GM21447 (cell line): ENCODE measurements around the gene ABCC8.
A peak's percentile ranks its signal among the peaks of the same experiment; 100 is the strongest.

Source experiments
- ATAC-seq: cut with Tn5 transposase; IDR thresholded peaks from one replicate; pipeline ENCODE4 v1.9.1; 2021; ENCODE audit not compliant: unreplicated experiment

The ABCC8 gene

GRCh38 chr11:17406082-17406817 is 70.4 kb downstream of the ABCC8 start:
- ATAC-seq = no peak

- peak; percentile 51 for ATAC-seq
Observed at GRCh38 chr11:17405232-17406005, 71.2 kb downstream of the ABCC8 start.

- no peak for ATAC-seq
Observed at GRCh38 chr11:17403980-17404759, 72.5 kb downstream of the ABCC8 start.

- ATAC-seq = no peak
Observed at GRCh38 chr11:17402486-17402885, 74.2 kb downstream of the ABCC8 start.

- no peak for ATAC-seq
Observed at GRCh38 chr11:17401841-17402240, 74.8 kb downstream of the ABCC8 start.

- ATAC-seq = no peak
Observed at GRCh38 chr11:17401316-17401715, 75.3 kb downstream of the ABCC8 start.

GRCh38 chr11:17400048-17400775 is 76.4 kb downstream of the ABCC8 start:
- peak; percentile 72 for ATAC-seq

- ATAC-seq = no peak
Observed at GRCh38 chr11:17399236-17399635, 77.4 kb downstream of the ABCC8 start.

- ATAC-seq = no peak
Observed at GRCh38 chr11:17397311-17398002, 79.2 kb downstream of the ABCC8 start.

- ATAC-seq = no peak
Observed at GRCh38 chr11:17396598-17397310, 79.9 kb downstream of the ABCC8 start.

- no peak for ATAC-seq
Observed at GRCh38 chr11:17395978-17396377, 80.7 kb downstream of the ABCC8 start.

GRCh38 chr11:17395554-17395961 is 81.1 kb downstream of the ABCC8 start:
- no peak for ATAC-seq

- ATAC-seq = no peak
Observed at GRCh38 chr11:17394743-17395390, 81.8 kb downstream of the ABCC8 start.

GRCh38 chr11:17393472-17393871 is 83.2 kb downstream of the ABCC8 start:
- no peak for ATAC-seq

- ATAC-seq = no peak
Observed at GRCh38 chr11:17392872-17393271, 83.8 kb downstream of the ABCC8 start.

- ATAC-seq = no peak
Observed at GRCh38 chr11:17391493-17392355, 84.9 kb downstream of the ABCC8 start.

GRCh38 chr11:17389957-17390649 is 86.5 kb downstream of the ABCC8 start:
- no peak for ATAC-seq
